GM19468 (cell line): ENCODE results near the gene CPNE5.
"Not testable (repeated sequence)": the region's sequence is repeated elsewhere in the genome, so short reads cannot be mapped to it uniquely, and the experiment has no call there.

Experiments
- ATAC-seq: cut with Tn5 transposase; IDR thresholded peaks from one replicate; pipeline ENCODE4 v1.9.1; 2021; ENCODE audit warnings: mild to moderate bottlenecking, moderate library complexity, moderate number of reproducible peaks; ENCODE audit not compliant: unreplicated experiment; ENCODE audit errors: extremely low read depth

Gene CPNE5

DNA sequence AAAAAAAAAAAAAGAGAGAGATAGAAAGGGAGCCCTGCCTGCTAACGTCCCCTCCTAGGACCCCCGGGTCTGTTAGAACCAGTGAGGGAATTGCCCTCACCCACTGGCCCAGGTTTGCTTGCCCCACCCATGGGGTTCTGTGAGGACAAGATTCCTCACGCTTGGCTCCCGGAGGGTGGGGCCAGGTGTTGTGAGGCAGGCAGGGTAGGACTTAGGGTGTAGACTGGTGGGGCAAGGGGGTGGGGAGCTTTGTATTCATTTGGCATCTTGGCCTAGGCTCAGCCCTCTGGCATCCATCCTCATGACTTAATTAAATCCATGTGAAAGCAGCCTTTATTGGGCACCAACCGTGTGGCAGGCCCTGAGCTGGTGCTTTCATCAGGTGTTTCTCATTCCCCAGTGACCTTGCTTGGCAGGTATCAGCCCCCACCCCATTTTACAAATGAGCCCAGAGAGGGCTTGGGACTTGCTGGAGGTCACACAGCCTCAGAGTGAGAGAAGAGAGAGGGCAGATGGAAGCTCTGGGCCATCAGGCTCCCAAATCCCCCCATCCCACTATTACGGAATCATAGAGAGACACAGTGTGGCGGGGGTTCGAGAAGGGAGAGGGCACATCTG is 122.7 kb downstream of the CPNE5 start:
- no peak for ATAC-seq

DNA sequence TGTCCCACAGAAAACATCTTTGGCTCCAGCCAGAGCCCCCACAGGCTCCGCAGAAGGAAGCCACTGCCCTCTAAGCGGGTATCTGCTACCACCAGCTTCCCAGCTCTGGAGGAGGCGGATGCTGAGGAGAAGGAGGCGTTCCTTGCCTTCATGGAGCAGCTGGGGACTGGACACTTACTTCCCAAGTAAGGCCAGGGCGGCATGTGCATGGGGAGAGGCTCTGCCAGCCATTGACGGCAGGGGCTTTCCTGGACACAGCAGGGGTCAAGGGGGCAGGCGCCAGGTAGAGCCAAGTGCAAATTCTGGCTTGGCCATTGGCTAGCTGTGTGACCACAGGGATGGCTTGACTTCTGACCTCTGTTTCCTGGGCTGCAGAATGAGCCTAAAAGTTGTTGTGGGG is 123.8 kb downstream of the CPNE5 start:
- ATAC-seq = no peak

DNA sequence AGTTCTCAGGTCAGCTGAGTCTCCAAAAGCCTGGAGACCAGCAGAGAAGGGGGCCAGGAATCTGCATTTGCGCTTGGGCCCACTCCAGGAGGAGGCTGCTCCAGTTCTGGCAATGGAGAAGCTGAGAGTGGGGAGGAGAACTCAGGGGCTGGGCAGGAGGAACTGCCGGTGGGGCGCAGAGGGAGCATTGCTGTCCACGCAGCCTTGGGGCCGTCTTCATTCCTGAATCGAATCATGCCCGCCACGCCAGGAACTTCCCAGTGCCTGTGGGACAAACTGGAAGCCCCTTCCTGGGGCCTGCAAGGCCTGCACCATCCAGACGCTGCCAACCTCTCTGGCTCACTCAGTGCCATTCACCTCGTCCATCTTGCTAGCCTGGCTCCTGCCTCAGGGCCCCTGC is 124.7 kb downstream of the CPNE5 start:
- no peak for ATAC-seq

DNA sequence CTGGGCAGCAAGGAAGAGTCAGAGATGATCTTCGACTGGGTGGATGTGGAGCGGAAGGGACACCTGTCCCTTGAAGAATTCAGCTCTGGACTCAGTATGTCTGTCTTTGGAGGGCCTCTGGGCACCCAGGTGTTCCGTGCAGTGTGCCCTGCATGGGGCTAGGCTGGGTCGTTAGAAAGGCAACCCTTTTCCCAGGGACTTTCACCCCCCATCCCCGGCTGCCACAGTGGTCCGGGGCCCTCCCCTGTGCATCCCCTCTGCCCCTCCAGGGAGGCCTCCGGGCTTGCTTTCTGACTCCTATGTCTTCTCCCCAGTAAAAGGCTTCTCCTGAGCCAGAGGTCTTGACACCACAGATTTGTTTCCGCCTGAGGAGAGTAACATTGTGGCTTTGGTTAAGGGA is 125.4 kb downstream of the CPNE5 start:
- no peak for ATAC-seq

DNA sequence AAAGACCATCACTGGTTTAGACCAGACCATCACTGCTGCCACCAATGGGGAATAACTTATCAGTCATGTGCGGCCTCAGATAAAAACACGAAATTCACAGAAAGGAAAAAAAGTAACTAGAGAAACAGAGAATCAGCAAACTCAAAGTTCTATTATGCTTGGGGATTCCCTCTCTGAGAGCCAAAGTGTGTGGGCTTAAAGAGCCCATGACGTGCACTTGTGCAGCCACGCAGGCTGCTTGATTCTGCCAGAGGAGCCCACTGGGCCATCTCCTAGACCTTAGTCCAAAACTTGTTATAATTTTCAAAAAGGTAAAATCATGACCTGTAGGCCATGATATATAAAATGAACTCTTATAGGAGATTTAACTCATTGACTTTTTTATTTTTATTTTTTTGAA is 126.4 kb downstream of the CPNE5 start:
- no peak for ATAC-seq

DNA sequence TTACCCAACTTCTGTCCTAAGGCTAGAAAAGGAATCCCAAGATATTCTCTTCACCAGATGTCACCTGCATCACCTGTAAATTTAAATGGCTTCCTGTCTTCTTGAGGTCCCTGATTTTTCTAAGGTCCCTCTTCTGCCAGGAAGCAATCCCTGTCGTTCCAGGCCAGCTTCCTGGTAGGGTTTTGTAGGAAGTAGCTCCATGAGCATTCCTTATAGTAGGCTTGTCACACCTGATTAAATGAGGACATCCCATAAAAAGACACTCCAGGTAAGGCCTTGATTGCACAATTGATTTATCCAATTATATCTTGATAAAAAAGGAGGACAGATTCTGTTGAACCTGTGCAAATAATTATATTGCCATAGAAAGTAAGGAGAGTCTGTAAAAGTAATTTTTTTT is 132.9 kb downstream of the CPNE5 start:
- ATAC-seq = no peak

DNA sequence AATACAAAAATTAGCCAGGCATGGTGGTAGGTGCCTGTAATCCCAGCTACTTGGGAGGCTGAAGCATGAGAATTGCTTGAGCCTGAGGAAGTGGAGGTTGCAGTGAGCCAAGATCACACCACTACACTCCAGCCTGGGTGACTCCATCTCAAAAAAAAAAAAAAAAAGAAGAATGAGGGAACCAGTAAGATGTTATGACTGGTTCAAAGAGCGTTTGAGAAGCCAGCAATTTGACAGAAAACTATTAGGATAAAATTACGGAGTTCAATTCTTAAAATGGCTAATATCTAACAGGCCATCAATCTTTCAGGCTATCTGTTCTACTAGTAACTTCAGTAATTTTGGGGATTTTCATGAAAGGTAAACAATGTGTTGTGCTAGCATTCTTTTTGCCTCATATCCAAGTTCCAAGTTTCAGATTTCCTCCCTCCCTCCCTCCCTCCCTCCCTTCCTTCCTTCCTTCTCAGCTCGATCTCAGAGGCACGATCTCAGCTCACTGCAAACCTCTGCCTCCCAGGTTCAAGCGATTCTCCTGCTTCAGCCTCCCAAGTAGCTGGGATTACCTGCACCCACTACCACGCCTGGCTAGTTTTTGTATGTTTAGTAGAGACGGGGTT is 134.2 kb downstream of the CPNE5 start:
- not testable (repeated sequence) for ATAC-seq

DNA sequence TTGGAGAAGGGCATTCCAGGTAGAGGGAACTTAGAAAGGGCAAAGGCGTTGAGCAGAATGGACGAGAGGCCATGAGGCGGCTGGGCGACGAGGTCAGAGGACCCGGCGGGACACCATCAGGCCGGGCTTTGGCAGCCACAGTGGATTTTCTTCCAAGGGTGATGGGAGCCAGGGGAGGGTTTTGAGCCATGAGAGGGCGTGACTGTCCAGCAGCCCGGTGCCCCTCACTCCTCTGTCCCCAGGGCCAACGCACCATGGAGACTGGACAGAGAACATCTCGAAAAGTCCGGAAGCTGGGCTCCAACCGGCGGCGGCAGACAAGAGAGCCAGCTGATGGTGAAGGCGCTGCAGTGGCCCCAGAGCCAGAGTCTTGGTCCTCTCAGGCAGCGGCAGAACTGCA is 135.3 kb downstream of the CPNE5 start:
- ATAC-seq = no peak

DNA sequence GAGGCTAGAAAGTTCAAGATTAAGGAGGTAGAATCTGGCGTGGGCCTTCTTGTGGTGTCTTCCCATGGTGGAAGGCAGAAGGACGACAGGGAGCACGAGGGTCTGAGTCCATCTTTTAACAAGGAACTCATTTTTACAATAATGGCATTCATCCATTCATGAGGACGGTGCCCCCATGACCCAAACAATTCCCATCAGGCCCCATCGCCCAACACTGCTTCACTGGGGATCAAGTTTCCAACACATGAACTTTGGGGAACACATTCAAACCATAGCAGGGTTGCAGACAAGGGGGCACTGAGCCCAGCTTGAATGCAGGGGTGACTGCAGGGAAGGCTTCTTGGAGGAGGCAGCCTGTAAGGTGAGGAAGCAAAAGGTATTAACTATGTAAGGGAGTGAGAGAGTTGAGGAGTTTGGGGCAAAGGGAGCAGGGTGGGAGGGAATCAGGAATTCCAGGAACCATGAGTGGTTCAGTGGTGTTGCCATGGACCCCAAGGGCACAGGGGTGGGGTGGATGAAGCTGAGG is 136.1 kb downstream of the CPNE5 start:
- no peak for ATAC-seq

DNA sequence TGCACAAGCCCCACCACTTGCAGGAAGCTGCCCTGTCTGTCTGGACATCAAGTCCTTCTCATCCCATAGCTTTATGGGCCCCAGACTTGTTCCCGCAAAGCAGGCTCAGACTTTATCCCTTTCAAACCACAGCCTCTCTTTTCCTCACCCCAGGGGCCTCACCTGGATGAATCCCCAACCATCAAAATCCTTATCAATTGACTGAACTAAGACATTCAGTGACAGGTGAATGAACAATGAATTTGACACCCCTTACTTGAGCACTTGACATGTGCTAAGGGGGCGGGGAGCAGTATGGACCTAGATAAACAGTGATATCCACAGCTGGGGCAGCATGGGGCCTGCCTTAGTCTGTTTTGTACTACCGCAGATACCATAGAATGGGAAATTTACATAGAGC is 136.6 kb downstream of the CPNE5 start:
- no peak for ATAC-seq

DNA sequence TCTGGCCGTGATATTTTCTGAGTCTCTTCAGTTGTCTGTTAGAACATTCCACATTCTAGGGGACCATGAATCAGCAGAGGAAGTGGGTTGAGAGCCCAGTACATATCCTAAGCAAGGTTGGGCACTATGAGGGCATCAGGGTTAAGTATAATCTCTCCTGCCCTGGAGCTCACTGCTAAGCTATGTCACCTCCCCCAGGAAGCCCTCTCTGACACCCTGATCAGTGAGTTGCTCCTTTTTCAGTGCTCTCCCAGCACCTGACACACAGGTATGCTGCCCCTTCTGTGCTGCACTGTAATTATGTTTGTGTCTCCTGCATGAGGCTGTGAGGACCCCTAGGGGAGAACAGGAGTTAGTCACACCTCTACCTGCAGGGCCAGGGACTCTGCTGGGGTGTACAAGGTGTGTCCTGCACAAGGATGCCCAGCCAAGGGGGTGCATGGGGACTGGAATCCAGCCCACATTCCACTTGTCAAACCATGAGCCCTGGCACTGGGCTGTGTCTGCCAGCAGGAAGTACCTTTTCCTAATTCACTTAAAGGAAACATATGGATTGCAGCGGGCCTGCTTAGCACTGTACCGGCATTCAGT is 137.7 kb downstream of the CPNE5 start:
- ATAC-seq = no peak

DNA sequence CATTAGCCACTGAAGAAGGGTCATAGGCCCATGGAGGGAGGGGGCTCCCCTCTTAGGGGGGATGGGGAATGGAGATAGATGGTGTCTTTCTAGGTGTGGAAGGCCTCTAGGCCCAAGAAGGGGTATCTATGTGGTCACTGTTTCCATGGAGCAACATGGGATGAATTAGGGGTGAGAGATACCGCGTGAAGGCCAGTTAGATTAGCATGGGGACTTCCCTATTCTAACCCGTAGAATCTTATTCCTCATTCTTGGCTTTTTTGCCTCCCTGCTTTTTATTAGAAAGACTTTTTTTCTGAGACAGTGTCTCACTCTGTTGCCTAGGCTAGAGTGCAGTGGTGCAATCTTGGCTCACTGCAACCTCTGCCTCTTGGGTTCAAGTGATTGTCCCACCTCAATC is 138.4 kb downstream of the CPNE5 start:
- ATAC-seq = no peak

DNA sequence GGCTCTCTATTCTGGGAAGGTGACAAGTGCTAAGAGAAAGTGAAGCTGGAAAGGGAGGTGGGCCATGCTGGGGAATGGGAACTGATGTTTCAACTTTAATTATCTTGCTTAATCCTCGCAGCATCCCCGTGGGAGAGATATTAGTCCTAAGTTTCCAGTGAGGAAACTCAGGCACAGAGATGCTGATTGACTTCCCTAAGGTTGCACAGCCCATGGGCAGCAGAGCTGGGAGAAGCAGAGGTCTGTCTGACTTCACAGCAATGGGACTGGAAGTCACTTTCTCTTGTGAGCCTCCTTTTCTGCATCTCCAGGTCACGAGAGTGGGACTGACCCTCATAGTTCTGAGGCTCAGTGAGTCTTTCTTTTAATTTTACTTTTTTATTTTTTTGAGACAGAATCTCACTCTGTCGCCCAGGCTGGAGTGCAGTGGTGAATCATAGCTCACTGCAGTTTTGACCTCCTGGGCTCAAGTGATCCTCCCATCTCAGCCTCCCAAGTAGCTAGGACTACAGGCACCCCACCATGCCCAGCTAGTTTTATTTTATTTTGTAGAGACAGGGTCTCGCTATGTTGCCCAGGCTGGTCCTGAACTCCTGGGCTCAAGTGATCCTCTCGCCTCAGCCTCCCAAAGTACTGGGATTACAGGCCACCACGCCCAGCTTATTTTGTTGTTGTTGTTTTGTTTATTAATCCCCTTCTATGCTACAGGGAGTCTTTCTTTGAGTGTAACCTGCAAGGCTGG is 139.0 kb downstream of the CPNE5 start:
- no peak for ATAC-seq

DNA sequence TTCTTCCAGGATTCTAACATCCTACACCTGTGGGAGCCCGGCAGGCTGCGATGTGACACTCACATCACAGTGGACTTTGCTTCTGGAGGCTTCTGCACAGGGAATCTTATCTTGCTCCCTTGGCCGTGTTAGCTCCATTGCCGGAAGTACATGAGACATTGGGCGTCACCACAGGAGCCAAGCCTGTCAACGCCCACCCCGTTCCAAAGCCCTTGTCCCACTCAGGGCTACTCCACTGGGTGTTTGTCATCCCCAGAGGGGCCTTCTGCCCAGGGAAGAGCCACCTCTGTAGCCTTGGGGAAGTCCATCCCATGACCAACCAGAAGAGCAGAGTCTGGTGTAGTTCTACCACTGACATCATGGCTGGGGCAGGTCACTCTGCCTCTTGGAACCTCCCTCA is 139.9 kb downstream of the CPNE5 start:
- ATAC-seq = no peak

DNA sequence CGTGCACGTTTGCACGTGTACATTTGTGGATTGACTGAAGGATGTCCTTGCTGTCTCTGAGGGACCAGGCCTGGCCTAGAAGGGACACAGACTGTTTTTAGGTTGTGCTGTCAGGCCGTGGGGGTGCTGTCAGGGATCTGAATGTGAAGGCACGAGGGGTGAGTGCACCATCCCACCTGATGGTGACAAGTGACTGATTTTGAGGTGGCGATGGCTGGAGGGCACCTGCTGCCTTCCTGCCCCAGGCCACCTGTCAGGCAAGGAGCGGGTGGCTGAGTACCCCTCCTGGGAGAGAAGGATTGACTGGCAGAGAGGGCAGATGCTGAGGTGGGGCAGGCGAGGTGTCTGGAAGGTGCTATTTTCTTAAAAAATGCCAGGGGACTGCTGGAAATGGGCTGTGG is 140.4 kb downstream of the CPNE5 start:
- no peak for ATAC-seq

DNA sequence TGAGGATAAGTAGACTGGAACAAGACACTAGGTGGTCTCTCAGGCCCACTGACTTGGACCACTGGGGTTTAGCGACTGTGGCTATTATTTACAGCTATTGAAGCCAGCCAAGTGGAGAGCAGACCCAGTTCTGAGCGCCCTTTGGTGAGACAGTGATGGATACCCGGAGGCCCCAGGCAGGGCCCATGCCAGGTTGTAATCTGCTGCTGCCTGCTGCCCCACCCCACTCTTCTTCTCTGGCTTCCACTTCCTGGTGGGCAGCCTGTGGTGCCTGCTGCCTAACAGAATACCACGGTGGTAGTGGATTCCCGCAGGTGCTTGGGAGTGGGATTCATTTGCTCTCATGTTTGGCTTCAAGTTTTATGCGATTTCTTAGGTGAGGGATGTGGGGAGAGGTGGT is 141.0 kb downstream of the CPNE5 start:
- ATAC-seq = no peak

DNA sequence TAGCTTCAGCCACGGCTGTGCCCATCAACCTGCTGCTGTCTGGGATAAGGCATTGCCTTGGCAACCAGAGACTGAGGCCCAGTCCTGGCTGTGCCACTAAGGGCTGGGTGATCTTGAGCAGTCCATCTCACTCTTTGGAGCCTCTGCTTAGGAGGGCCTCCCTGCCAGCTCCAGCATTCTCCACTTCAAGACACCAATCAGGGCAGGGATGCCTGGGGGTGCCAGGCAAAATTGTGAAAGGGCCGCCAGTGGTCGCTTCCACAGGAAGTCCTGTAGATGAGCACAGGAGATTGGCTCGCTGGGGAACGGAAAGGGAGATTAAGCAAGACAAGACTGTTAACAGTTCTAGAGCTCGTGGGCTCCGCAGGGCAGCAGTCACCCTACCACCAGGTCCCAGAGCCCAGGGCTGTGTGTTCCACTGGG is 141.8 kb downstream of the CPNE5 start, which contains the start of gene RAB44:
Gene RAB44 (plus strand): TSS at position 346 of the 423 bp plus-strand sequence. CDS start 6,410 bp downstream, outside the sequence.
- no peak for ATAC-seq

DNA sequence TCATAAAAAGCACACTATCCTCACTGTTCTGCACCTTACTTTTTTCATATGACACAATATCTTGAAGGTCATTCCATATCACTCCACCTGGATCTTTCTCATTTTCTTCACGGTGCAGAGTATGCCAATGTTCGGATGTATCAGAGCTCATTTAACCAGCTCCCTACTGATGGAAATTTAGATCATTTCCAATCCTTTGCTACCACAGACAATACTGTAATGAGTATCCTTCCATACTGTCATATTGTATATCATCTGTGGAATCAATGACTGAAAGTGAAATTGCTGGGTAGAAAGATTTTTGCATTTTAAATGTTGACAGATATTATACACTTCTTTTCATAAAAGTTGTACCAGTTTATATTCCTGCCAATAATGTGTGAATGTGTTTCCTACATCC is 143.8 kb downstream of the CPNE5 start:
- ATAC-seq = no peak

DNA sequence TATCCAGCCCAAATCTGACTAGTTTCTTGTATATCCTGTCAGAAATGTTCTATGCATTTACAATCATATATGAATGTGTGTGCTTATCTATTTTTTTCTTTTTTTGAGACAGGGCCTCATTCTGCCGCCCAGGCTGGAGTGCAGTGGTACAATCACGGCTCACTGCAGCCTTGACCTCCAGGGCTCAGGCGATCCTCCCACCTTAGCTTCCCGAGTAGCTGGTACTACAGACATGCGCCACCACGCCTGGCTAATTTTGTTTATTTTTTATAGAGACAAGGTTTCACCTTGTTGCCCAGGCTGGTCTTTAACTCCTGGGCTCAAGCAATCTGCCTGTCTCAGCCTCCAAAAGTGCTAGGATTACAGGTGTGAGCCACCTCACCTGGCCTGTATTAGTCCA is 144.6 kb downstream of the CPNE5 start:
- no peak for ATAC-seq

DNA sequence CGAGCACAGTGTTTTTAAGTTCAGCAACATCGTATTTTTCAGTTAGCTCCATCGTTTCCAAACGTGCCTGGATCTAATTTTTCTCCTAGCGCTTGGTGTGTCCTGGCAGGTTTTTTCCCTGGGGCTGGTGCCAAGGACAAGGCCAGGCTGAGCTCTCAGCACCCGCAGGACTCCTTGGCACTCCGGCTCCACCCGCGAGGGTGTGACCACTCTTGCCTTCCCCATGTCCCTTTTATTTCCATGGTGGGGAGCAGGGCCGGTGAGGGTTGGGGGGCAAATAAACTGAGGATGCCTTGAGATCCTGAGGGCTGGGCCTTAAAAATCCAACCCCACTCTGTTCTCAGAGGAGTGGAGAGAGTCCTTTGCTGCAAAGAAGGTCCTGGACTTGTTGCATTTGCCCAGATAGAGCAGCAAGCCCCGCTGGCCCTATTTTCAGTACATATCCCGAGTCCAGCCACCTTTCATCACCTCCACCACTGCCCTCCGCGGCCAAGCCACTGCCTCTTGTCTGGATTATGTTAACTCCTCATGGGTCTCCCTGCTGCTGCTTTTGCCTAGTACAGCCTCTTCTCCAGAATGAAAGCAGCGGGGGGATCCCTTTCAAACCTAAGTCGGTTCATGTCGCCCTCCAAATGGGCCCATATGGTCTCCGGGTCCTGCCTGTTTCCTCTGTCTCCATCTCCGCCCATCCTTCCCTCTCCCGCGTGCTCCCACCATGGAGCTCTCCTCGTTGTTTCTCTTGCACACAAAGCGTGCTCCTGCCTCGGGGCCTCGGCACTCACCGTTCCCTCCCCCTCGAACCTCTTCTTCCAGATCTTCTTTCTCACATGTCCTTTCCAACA is 146.2 kb downstream of the CPNE5 start:
- ATAC-seq = no peak
